BE2C (cell line): Measurements from ENCODE around the gene SYF2.

Experiments
- DNase-seq: peaks from one replicate; pipeline ENCODE4 v3.0.0-alpha.2; 2020
- H3K27me3 ChIP-seq: fragments of 250-450 bp; sonication (Bioruptor Pico); 2 replicates; pipeline ENCODE4 v1.5.1; 2020; ENCODE audit warnings: mild to moderate bottlenecking
- H3K36me3 ChIP-seq: fragments of 250-450 bp; sonication (Bioruptor Pico); 2 replicates; pipeline ENCODE4 v1.5.1; 2020; ENCODE audit warnings: mild to moderate bottlenecking
- H3K4me1 ChIP-seq: fragments of 250-450 bp; sonication (Bioruptor Pico); 2 replicates; pipeline ENCODE4 v1.5.1; 2020
- H3K4me3 ChIP-seq: 2 replicates; pipeline ENCODE4 v1.5.1; 2011; ENCODE audit warnings: low read depth, low read length
- H3K9me3 ChIP-seq: fragments of 250-450 bp; sonication (Bioruptor Pico); 2 replicates; pipeline ENCODE4 v1.5.1; 2020
- TF ChIP-seq, protein P1 (sequence below): IDR thresholded peaks from 2 replicates; pipeline ENCODE4 v1.5.1; 2012; ENCODE audit warnings: mild to moderate bottlenecking, low read depth, low read length

Gene SYF2

DNA sequence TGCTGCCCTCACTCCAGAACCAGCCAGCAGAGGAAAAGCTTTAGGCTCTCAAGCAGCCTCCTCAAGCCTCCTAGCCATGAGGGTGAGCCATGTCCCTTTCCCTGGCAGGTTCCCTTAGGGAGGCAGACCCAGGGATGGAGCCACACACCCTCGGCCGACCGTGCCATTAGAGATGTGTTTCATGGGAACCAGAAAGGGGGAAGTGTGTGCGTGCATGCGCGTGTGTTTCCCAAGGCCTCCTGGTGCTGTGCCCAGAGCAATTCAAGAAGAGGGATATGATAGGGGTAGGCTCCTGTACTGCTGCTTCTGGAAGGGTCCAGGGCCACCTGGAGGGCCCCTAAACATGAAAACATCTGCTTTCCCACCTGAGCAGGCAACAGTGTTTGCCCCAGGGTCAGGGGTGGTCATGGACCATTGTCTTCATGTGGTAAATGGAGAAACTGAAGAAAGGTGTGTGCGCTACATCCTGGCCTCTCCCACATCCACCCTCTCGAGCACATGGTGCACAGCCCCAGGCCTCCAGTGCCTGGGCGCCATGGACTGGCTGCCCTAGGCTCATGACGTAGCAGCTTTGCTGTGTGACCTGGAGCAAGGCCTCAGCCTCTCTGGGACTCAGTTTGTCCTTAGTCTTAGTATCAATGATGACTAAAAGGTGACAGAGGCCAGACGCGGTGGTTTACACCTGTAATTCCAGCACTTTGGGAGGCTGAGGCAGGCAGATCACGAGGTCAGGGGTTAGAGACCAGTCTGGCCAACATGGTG is 48.1 kb downstream of the SYF2 start:
- TF ChIP-seq, protein P1, sequence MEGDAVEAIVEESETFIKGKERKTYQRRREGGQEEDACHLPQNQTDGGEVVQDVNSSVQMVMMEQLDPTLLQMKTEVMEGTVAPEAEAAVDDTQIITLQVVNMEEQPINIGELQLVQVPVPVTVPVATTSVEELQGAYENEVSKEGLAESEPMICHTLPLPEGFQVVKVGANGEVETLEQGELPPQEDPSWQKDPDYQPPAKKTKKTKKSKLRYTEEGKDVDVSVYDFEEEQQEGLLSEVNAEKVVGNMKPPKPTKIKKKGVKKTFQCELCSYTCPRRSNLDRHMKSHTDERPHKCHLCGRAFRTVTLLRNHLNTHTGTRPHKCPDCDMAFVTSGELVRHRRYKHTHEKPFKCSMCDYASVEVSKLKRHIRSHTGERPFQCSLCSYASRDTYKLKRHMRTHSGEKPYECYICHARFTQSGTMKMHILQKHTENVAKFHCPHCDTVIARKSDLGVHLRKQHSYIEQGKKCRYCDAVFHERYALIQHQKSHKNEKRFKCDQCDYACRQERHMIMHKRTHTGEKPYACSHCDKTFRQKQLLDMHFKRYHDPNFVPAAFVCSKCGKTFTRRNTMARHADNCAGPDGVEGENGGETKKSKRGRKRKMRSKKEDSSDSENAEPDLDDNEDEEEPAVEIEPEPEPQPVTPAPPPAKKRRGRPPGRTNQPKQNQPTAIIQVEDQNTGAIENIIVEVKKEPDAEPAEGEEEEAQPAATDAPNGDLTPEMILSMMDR: no peak
- H3K9me3 ChIP-seq: no peaks in the 10 kb centered on the region
- no peak for DNase-seq

DNA sequence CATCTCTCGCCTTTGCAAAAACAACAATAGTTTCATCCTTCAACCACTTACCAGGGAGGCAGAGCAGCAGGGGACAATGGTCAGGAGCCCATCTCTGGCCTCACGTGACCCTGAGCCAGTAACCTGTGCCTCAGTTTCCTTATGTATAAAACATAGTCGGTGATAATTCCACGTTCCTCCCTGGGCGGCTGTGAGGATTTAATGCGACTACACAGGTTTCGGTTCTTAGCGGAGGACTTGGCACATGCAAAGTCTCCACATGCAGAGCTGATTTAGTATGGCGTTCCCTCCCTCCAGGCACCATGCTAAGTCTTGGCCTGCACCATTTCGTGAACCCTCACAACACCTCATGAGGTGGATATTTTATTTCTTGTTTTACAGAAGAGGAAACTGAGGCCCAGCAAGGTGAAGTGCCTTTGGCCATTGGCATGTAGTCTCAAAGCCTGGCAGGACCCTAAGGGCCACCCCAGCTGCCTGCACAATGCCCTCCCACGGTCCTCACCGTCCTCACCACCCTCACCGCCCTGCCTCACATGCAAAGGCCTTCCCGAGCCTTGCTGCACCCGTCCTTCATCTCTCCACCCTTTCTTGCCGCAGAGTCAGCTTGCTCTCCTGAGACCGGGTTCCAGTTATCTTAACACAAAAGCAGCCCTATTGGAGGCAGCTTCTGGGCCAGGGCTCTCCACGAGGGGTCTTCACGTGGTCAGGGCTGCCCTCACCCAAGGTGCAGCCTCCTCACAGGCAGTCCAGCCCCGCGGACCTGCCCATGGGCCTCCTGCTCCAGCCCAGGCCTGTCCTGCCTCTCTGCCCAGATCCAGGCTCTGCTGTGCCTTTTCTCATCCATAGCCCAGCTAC is 48.9 kb downstream of the SYF2 start:
- DNase-seq: no peak
- TF ChIP-seq, protein P1: no peak
- H3K4me3 ChIP-seq: no peak overlapping the region
- H3K36me3 ChIP-seq: no peaks in the 10 kb centered on the region
- H3K4me1 ChIP-seq: no peaks in the 10 kb centered on the region
- no peaks in the 10 kb centered on the region for H3K27me3 ChIP-seq
- no peaks in the 10 kb centered on the region for H3K9me3 ChIP-seq

More for the DNA sequence above, 48.1 kb downstream of the SYF2 start:
- no peaks in the 10 kb centered on the region for H3K27me3 ChIP-seq
- no peaks in the 10 kb centered on the region for H3K4me1 ChIP-seq
- no peak overlapping the region for H3K4me3 ChIP-seq
- no peaks in the 10 kb centered on the region for H3K36me3 ChIP-seq

DNA sequence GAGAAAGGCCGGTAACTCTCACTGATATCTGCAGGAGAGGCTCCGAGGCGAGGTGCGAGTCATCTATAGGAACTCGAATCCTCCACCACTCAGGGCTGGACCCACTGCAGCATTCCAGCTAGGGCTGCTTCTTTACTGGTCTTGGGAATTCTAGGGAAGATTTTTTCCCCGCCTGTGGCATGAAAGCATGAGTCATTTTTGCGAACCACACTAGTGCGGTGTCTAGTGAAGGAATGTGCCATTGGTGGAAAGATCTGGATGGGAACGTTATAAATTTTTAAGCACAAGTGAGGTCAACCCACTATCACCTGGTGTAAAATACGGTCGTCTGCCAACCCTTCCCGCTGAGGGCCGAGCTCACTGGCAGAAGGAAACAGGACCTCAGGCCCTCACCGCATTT is 49.7 kb downstream of the SYF2 start:
- Histone ChIP-seq H3K4me3 (no peak overlapping the region), H3K9me3 (no peaks in the 10 kb centered on the region), H3K27me3 (no peaks in the 10 kb centered on the region), H3K4me1 (no peaks in the 10 kb centered on the region), H3K36me3 (no peaks in the 10 kb centered on the region)
- TF ChIP-seq, protein P1: no peak
- no peak for DNase-seq

DNA sequence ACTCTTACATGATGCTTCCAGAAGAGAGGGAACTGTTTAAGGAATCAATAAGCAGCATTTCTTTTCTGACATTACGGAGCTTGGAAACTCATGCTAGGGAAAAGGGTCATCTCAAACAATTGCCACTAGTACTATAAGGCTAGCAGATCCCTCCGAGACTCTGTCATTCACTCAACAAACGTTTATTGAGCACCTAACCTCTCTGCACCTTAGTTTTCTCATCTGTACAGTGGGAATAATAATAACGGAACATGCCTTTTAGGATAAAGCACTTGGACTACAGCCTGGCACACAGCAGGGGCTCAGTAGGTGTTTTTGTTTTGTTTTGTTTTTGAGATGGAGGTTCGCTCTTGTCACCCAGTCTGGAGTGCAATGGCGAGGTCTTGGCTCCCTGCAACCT is 51.3 kb downstream of the SYF2 start:
- TF ChIP-seq, protein P1: no peak
- Histone ChIP-seq H3K36me3 (no peaks in the 10 kb centered on the region), H3K27me3 (no peaks in the 10 kb centered on the region), H3K9me3 (no peaks in the 10 kb centered on the region), H3K4me3 (no peak overlapping the region), H3K4me1 (no peaks in the 10 kb centered on the region)
- no peak for DNase-seq

DNA sequence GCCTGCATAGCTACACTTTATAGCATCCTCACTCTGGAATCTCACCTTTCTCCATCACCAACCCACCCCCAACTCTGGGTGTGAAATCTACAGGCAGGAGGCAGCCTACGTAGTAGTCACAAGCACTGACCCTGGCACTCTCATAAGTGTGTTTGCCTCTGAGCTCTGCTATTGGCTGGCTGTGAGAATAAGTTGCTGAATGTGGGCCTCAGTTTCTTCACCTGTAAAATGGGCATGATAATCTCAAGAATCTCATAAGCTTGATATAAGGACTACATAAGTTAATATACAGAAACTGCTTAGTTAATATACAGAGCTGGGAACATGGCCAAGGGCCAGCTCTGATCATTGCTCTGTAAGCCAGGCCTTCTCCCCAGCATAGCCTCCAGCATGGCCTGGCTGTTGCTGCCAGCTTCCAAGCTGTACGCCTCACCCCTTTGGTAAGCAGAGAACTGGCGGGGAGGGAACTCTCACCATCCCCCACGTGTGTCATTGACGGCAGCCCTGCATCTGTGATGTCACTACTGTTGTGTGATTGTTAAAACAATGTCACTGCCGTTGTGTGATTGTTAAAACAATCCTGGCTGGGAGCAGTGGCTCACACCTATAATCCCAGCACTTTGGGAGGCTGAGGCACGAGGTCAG is 53.3 kb downstream of the SYF2 start:
- TF ChIP-seq, protein P1: no peak
- H3K4me1 ChIP-seq: no peaks in the 10 kb centered on the region
- no peaks in the 10 kb centered on the region for H3K36me3 ChIP-seq
- DNase-seq: no peak
- no peaks in the 10 kb centered on the region for H3K27me3 ChIP-seq
- no peak overlapping the region for H3K4me3 ChIP-seq
- no peaks in the 10 kb centered on the region for H3K9me3 ChIP-seq
